ENCODE data around the gene CHMP4B.

Gene CHMP4B

GRCh38 chr20:33796907-33797544 is 14.1 kb upstream of the CHMP4B start:
- Histone ChIP-seq H3K36me3 (ENCODE audit: control insufficient read depth in 1 of 2, insufficient read depth in 2 of 2, low read length in 2 of 2) (no peaks in the 10 kb centered on the region), H3K9ac (ENCODE audit: low read depth in 1 of 2, low read length in 2 of 2) (no peak overlapping the region), H3K4me1 (ENCODE audit: control insufficient read depth in 1 of 2, insufficient read depth in 2 of 2, low read length in 2 of 2) (peaks cover 17 to 25% of the 10 kb centered on the region in 2 donors), H3K4me3 (ENCODE audit: low read depth in 1 of 2, low read length in 2 of 2) (no peak overlapping the region), H3K9me3 (ENCODE audit: control insufficient read depth in 1 of 2, low read length in 2 of 2) (no peaks in the 10 kb centered on the region), H3K27me3 (ENCODE audit: control insufficient read depth in 1 of 2, insufficient read depth in 2 of 2, low read length in 2 of 2) (no peaks in the 10 kb centered on the region), H3K27ac (ENCODE audit: low read depth, low read length) (peak overlapping the region; percentile 68)

DNA sequence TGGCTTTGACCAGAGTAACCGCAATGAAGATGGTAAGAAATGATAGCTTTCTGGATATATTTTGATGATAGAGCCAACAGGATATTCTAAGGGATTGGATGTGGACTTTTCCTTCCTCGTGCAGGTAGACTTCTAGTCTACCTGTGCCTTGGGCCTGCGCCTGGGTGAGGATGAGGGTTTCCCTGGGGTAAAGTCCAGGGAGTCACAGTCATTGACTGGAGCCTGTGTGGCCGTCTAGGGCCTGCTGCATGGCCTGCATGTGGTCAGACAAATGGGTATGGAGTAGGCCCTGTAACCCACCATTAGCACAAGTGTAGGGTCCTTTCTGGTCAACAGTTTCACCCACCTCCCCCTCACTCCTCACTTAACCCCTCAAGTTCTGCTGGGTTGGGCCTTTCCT is 12.7 kb upstream of the CHMP4B start:
- Histone ChIP-seq H3K27me3 (ENCODE audit: control insufficient read depth in 1 of 2, insufficient read depth in 2 of 2, low read length in 2 of 2) (no peaks in the 10 kb centered on the region), H3K36me3 (ENCODE audit: control insufficient read depth in 1 of 2, insufficient read depth in 2 of 2, low read length in 2 of 2) (no peaks in the 10 kb centered on the region), H3K9me3 (ENCODE audit: control insufficient read depth in 1 of 2, low read length in 2 of 2) (no peaks in the 10 kb centered on the region), H3K27ac (ENCODE audit: low read depth, low read length) (no peak overlapping the region), H3K9ac (ENCODE audit: low read depth in 1 of 2, low read length in 2 of 2) (no peak overlapping the region), H3K4me1 (ENCODE audit: control insufficient read depth in 1 of 2, insufficient read depth in 2 of 2, low read length in 2 of 2) (peaks cover 17 to 21% of the 10 kb centered on the region in 2 donors), H3K4me3 (ENCODE audit: low read depth in 1 of 2, low read length in 2 of 2) (no peak overlapping the region)

GRCh38 chr20:33803921-33804337 is 7.2 kb upstream of the CHMP4B start:
- peaks cover 0 to 4% of the 10 kb centered on the region in 2 donors for H3K4me1 ChIP-seq (ENCODE audit: control insufficient read depth in 1 of 2, insufficient read depth in 2 of 2, low read length in 2 of 2)
- H3K27me3 ChIP-seq (ENCODE audit: control insufficient read depth in 1 of 2, insufficient read depth in 2 of 2, low read length in 2 of 2), result no peaks in the 10 kb centered on the region
- no peak overlapping the region for H3K9ac ChIP-seq (ENCODE audit: low read depth in 1 of 2, low read length in 2 of 2)
- H3K4me3 ChIP-seq (ENCODE audit: low read depth in 1 of 2, low read length in 2 of 2), result no peak overlapping the region
- no peaks in the 10 kb centered on the region for H3K36me3 ChIP-seq (ENCODE audit: control insufficient read depth in 1 of 2, insufficient read depth in 2 of 2, low read length in 2 of 2)
- no peaks in the 10 kb centered on the region for H3K9me3 ChIP-seq (ENCODE audit: control insufficient read depth in 1 of 2, low read length in 2 of 2)
- no peak overlapping the region for H3K27ac ChIP-seq (ENCODE audit: low read depth, low read length)

- Histone ChIP-seq H3K27ac (ENCODE audit: low read depth, low read length) (no peak overlapping the region), H3K4me1 (ENCODE audit: control insufficient read depth in 1 of 2, insufficient read depth in 2 of 2, low read length in 2 of 2) (peaks cover 8 to 18% of the 10 kb centered on the region in 2 donors), H3K4me3 (ENCODE audit: low read depth in 1 of 2, low read length in 2 of 2) (no peak overlapping the region)
Observed at GRCh38 chr20:33808388-33808787, 2.8 kb upstream of the CHMP4B start.

GRCh38 chr20:33810259-33810658 is 889 bp upstream of the CHMP4B start:
- H3K9ac ChIP-seq (ENCODE audit: low read depth in 1 of 2, low read length in 2 of 2), result no peak overlapping the region
- H3K4me1 ChIP-seq (ENCODE audit: control insufficient read depth in 1 of 2, insufficient read depth in 2 of 2, low read length in 2 of 2), result peaks cover 23 to 33% of the 10 kb centered on the region in 2 donors
- peaks cover 0 to under 1% of the 10 kb centered on the region in 2 donors for H3K36me3 ChIP-seq (ENCODE audit: control insufficient read depth in 1 of 2, insufficient read depth in 2 of 2, low read length in 2 of 2)
- H3K27me3 ChIP-seq (ENCODE audit: control insufficient read depth in 1 of 2, insufficient read depth in 2 of 2, low read length in 2 of 2), result no peaks in the 10 kb centered on the region
- no peak overlapping the region for H3K27ac ChIP-seq (ENCODE audit: low read depth, low read length)
- H3K4me3 ChIP-seq (ENCODE audit: low read depth in 1 of 2, low read length in 2 of 2), result no peak overlapping the region
- H3K9me3 ChIP-seq (ENCODE audit: control insufficient read depth in 1 of 2, low read length in 2 of 2), result no peaks in the 10 kb centered on the region

More at GRCh38 chr20:33808388-33808787, 2.8 kb upstream of the CHMP4B start:
- Histone ChIP-seq H3K36me3 (ENCODE audit: control insufficient read depth in 1 of 2, insufficient read depth in 2 of 2, low read length in 2 of 2) (no peaks in the 10 kb centered on the region), H3K9ac (ENCODE audit: low read depth in 1 of 2, low read length in 2 of 2) (no peak overlapping the region), H3K9me3 (ENCODE audit: control insufficient read depth in 1 of 2, low read length in 2 of 2) (no peaks in the 10 kb centered on the region), H3K27me3 (ENCODE audit: control insufficient read depth in 1 of 2, insufficient read depth in 2 of 2, low read length in 2 of 2) (no peaks in the 10 kb centered on the region)

DNA sequence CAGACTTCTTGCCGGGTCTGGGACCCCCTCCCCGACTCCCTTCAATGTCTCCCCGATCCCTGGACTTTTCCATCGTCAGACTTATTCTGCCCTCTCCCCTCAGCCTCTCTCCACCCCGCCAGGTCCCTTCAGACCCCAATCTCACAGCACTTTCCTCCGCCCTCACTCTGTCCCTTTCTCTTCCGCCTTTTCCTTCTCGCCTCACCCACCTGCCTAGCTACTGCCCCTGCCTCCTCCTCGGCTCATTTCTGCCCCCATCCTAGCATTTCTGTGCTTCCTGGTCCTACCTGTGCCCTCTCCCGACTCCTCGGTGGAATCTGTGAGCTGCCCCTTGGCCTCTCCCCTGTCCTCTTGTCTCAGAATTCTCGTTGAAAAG is 616 bp downstream of the CHMP4B start:
- Histone ChIP-seq H3K27me3 (ENCODE audit: control insufficient read depth in 1 of 2, insufficient read depth in 2 of 2, low read length in 2 of 2) (no peaks in the 10 kb centered on the region), H3K4me1 (ENCODE audit: control insufficient read depth in 1 of 2, insufficient read depth in 2 of 2, low read length in 2 of 2) (peaks cover 35 to 44% of the 10 kb centered on the region in 2 donors), H3K27ac (ENCODE audit: low read depth, low read length) (peak overlapping the region; percentile 91), H3K9ac (ENCODE audit: low read depth in 1 of 2, low read length in 2 of 2) (peak overlapping the region; percentile 99), H3K9me3 (ENCODE audit: control insufficient read depth in 1 of 2, low read length in 2 of 2) (no peaks in the 10 kb centered on the region), H3K4me3 (ENCODE audit: low read depth in 1 of 2, low read length in 2 of 2) (peak overlapping the region; percentile 95 to 98), H3K36me3 (ENCODE audit: control insufficient read depth in 1 of 2, insufficient read depth in 2 of 2, low read length in 2 of 2) (peaks cover 5 to 9% of the 10 kb centered on the region in 2 donors)

GRCh38 chr20:33812152-33812849 is 1.2 kb downstream of the CHMP4B start:
- Histone ChIP-seq H3K4me1 (ENCODE audit: control insufficient read depth in 1 of 2, insufficient read depth in 2 of 2, low read length in 2 of 2) (peaks cover 39 to 50% of the 10 kb centered on the region in 2 donors), H3K9ac (ENCODE audit: low read depth in 1 of 2, low read length in 2 of 2) (peak overlapping the region; percentile 99), H3K27me3 (ENCODE audit: control insufficient read depth in 1 of 2, insufficient read depth in 2 of 2, low read length in 2 of 2) (no peaks in the 10 kb centered on the region), H3K36me3 (ENCODE audit: control insufficient read depth in 1 of 2, insufficient read depth in 2 of 2, low read length in 2 of 2) (peaks cover 5 to 9% of the 10 kb centered on the region in 2 donors), H3K9me3 (ENCODE audit: control insufficient read depth in 1 of 2, low read length in 2 of 2) (no peaks in the 10 kb centered on the region), H3K4me3 (ENCODE audit: low read depth in 1 of 2, low read length in 2 of 2) (peak overlapping the region; percentile 95 to 98), H3K27ac (ENCODE audit: low read depth, low read length) (peak overlapping the region; percentile 91)

GRCh38 chr20:33812908-33813462 is 1.8 kb downstream of the CHMP4B start:
- H3K9me3 ChIP-seq (ENCODE audit: control insufficient read depth in 1 of 2, low read length in 2 of 2), result no peaks in the 10 kb centered on the region
- peak overlapping the region; percentile 91 for H3K27ac ChIP-seq (ENCODE audit: low read depth, low read length)
- peak overlapping the region; percentile 99 for H3K9ac ChIP-seq (ENCODE audit: low read depth in 1 of 2, low read length in 2 of 2)
- H3K4me1 ChIP-seq (ENCODE audit: control insufficient read depth in 1 of 2, insufficient read depth in 2 of 2, low read length in 2 of 2), result peaks cover 46 to 57% of the 10 kb centered on the region in 2 donors
- H3K4me3 ChIP-seq (ENCODE audit: low read depth in 1 of 2, low read length in 2 of 2), result peak overlapping the region; percentile 95 to 98
- H3K27me3 ChIP-seq (ENCODE audit: control insufficient read depth in 1 of 2, insufficient read depth in 2 of 2, low read length in 2 of 2), result no peaks in the 10 kb centered on the region
- peaks cover 5 to 9% of the 10 kb centered on the region in 2 donors for H3K36me3 ChIP-seq (ENCODE audit: control insufficient read depth in 1 of 2, insufficient read depth in 2 of 2, low read length in 2 of 2)

DNA sequence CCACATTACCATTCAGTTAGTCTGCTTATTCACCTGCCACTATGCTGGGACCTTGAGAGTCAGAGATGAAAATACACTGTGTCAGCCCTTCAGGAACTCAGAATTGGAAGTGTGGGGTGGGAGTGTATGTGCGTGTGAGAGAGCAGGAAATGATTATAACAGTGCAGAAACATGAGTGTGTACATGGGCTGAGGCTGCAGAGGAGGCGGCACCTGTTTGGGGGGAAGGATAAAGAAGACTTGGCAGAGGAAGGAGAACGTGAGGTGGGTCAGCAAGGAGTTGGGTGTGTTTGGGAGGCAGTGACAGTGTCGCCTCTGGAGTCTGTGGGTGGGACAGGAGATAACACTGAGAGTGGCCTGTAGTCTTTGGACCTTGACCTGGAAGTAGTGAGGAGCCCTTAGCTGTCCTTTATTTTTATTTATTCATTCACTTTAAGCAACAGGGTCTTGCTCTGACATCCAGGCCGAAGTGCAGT is 3.1 kb downstream of the CHMP4B start:
- Histone ChIP-seq H3K9ac (ENCODE audit: low read depth in 1 of 2, low read length in 2 of 2) (peak overlapping the region in 1 of 2 donors; percentile 49), H3K36me3 (ENCODE audit: control insufficient read depth in 1 of 2, insufficient read depth in 2 of 2, low read length in 2 of 2) (peaks cover 5 to 9% of the 10 kb centered on the region in 2 donors), H3K27ac (ENCODE audit: low read depth, low read length) (no peak overlapping the region), H3K27me3 (ENCODE audit: control insufficient read depth in 1 of 2, insufficient read depth in 2 of 2, low read length in 2 of 2) (no peaks in the 10 kb centered on the region), H3K9me3 (ENCODE audit: control insufficient read depth in 1 of 2, low read length in 2 of 2) (no peaks in the 10 kb centered on the region), H3K4me3 (ENCODE audit: low read depth in 1 of 2, low read length in 2 of 2) (peak overlapping the region; percentile 31 to 65), H3K4me1 (ENCODE audit: control insufficient read depth in 1 of 2, insufficient read depth in 2 of 2, low read length in 2 of 2) (peaks cover 52 to 60% of the 10 kb centered on the region in 2 donors)

DNA sequence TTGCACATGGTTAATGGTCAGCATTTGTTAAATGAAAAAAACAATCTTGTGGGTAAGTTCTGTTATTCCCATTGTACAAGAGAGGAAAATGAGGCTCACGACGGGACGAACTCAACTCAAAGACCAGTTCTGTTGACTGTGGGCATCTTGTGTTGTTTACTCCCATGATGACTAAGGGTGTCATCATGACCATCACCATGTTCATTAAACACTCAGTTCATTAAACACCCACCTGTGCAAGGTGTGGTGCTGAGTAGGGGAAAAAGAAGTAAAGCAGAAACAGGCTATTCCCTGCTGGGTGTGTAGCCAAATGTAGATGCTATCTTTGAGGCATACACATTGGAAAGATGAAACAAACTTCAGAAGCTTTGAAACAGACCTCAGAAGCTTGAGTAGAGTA is 4.5 kb downstream of the CHMP4B start:
- H3K9me3 ChIP-seq (ENCODE audit: control insufficient read depth in 1 of 2, low read length in 2 of 2), result no peaks in the 10 kb centered on the region
- no peaks in the 10 kb centered on the region for H3K27me3 ChIP-seq (ENCODE audit: control insufficient read depth in 1 of 2, insufficient read depth in 2 of 2, low read length in 2 of 2)
- H3K9ac ChIP-seq (ENCODE audit: low read depth in 1 of 2, low read length in 2 of 2), result no peak overlapping the region
- peaks cover 55 to 64% of the 10 kb centered on the region in 2 donors for H3K4me1 ChIP-seq (ENCODE audit: control insufficient read depth in 1 of 2, insufficient read depth in 2 of 2, low read length in 2 of 2)
- H3K36me3 ChIP-seq (ENCODE audit: control insufficient read depth in 1 of 2, insufficient read depth in 2 of 2, low read length in 2 of 2), result peaks cover 5 to 9% of the 10 kb centered on the region in 2 donors
- H3K4me3 ChIP-seq (ENCODE audit: low read depth in 1 of 2, low read length in 2 of 2), result no peak overlapping the region
- no peak overlapping the region for H3K27ac ChIP-seq (ENCODE audit: low read depth, low read length)
